GM18502 (cell line): ENCODE results near the gene PLPP3.

Experiments used
- ATAC-seq: cut with Tn5 transposase; IDR thresholded peaks from one replicate; pipeline ENCODE4 v1.9.1; 2021; ENCODE audit warnings: mild to moderate bottlenecking; ENCODE audit not compliant: unreplicated experiment, poor library complexity

The PLPP3 gene

DNA sequence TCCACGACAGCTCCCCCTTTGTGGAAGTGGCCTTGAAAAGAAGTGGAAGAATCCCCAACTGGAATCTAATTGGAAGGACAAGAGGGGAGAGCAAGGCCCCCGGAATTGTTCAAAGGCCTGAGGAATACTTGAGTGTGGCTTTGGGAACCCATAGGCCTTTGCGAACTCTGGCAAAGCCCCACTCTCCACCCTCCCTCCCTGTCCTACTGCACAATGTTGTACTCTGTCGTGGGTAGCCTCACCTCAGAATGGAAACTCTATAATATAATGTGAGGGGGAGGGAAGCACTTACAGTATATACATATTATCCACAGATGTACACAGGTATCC is 28.5 kb downstream of the PLPP3 start:
- ATAC-seq, result no peak

DNA sequence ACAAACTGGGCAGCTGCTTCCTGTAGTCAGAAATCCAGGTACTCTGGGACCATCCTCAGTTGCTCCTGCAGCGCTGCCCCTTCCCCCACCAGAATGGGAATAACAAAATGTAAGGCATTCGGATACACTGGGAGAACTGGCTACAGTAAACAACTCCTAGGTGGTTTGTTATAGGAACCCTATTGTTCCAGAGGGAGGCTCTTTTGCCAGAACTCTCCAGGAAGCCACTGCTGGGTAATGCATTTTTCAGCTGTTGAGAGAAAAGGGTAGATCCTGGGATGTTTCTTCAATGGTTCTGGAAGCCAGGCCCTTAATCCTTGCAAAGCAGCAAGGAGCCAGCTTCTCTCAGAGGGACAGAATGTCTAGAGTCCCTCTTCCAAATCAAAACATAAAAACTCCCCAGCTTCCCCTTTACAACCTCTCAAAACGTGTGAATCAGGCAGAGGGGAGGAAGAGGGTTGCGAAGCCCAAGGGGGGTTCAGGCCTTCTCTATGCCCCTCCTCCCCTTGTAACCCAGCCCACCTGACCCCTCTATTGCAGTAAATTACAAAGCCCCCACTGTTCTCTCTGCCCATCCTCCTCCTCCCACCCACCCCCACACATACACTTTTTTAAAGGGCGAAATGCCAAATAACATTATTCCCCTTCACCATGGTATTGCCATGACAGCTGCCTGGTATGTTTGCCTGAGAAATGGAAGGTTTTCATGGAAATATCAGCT is 29.1 kb downstream of the PLPP3 start:
- ATAC-seq, result no peak

DNA sequence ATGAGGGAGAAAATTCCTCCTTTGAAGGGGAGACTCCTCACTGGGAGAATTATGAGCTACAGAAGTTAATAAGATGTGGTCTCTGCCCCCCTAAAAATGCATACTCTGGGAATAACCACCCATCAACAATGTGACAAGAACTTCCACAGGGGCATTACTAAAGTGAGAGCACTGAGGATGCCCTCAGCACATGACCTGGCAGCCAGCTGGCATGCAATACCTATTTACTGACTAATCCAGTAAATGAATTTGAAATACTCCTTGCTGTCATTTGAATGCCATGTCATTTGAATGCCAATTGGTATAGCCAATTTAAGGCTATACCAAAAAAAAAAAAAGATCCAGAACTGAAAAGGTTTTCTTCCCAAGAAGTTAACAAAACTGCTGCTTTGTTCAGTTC is 30.8 kb downstream of the PLPP3 start:
- no peak for ATAC-seq

DNA sequence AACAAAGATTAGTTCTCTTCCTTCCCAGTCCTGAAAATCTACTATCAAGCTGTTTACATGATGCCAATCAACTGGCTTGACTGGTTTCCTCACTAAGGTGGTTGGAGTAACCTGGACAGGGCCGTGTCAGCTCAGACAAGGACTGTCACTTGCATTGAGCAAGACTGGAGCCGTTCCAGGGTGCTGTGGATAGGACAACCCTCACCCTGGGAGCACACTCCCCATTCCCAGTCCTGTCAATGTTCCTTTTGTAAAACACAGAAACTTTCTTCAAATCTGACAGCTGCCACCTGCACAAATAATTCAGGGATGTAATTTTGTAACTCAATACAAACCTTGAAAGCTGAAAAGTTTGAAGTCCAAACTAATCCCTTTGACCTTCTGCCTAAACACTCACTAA is 31.4 kb downstream of the PLPP3 start:
- ATAC-seq, result no peak

DNA sequence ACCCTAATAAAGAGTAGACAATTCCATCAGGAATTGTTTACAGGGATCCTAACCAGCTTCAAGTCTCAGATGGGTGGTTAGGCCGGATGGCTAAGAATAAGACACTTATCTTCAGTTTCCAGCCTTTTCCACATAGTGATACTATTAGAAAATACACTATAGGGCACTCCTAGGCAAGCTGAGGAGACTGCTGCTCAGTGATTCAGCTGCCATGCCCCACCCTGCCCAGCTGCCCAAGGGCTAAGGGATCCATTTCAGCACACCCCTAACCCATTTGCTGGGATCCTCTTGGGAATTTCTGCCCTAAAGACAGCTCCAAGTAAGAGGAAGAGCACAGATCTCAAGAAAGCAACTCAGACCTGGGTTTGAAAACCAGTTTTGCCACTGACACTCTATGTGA is 31.9 kb downstream of the PLPP3 start:
- no peak for ATAC-seq

DNA sequence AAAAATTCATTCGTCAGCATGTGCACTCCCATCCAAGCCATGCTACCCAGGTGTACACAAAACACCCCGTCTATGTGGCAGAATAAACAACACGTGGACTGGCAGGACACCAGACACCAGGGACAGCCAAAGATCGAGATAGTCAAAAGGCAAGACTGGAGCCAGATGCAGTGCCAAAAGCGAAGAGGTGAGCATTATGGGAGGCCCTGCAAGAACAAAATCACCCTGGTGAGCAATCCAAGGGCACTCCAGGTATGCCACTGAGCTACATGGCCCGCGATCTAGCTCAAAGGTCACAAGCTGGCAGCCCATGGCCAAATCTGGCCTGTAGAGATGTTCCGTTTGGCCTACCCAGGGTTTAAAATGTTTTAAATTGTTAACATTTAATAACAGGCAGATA is 33.7 kb downstream of the PLPP3 start:
- ATAC-seq, result no peak

DNA sequence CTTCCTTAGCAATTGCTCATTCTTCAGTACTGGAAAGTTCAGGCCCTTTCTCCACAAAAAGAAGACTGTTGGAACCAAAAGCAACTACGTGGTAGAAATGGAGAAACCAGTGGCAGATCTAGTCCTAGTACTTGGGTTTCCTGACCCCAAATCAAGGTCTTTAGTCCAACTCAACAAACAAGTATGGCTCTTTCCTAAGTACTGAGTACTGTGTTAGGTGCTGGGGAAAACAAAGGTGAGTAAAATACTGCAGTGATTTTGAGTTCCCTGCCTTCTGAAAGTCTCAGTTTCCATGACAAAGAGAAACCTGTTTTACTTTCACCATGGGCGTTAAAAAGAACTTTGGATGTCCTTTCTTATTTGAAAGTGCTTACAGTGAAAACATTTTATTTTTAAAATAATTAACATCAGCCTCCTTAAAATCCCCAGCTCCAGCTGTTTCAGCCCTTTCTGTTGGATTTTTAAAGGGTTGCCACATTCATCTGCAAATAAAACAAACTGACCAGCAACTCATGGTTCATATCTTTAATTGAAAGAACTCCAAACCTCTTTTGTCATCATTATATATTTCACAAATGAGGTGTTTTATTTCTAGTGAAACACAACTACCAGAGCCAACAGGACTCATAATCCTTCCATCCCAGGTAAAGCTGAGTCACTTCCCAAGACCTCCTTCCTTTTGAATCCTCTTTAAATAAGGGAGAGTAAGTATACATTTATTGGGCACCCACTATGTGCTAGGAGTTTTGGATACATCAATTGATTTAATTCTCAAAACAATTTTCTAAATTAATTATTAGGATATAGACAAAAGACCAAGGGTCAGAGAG is 35.4 kb downstream of the PLPP3 start:
- ATAC-seq, result no peak

DNA sequence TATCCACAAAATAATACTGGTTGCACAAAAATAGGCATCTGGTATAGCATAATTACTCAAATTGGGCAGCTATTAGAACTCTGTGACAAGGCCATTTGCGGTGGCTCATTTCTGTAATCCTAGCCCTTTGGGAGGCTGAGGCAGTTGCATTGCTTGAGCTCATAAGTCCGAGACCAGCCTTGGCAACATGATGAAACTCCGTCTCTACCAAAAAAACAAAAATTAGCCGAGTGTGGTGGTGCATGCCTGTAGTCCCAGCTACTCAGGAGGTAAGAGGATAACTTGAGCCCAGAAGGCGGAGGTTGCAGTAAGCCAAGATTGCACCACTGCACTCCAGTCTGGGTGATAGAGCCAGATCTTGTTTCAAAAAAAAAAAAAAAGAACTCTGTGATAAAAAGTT is 36.7 kb downstream of the PLPP3 start:
- ATAC-seq, result no peak

DNA sequence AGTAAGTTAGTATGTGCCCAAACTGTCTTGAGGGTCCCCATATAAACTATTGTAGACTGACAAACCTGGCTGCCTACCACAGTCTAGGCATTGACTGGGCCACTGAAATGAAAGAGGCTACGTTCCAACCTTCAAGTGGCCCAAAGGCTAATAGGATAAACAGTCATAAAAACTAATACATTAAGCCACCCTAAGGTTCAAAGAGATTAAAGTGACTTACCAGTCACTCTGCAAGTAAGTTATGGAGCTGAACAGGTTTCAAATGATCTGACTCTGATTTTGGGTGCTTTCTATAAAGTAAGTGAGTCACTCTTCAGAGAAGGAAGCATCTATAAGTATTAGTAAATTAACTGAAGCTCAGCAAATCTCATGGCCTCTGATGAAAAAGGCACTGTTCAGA is 38.0 kb downstream of the PLPP3 start:
- no peak for ATAC-seq

DNA sequence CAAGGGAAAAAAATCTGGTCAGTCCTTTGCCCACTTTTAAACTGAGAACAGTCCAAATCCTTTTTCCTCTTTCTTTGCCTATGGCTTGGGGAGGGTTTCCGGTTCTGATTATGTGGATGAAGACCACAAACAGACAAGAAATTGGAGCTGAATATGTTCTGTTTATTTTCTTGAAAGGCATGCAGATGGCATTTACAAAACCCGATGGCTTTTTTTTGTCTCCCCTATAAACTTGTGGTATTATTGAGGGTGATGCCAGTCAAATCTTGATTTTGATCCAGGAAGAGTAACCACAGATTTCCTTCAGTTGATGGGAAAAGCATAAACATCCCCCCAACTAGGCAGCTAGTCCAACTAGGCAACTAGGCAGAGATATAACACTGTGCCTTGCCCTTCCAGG is 38.9 kb downstream of the PLPP3 start:
- ATAC-seq, result no peak

DNA sequence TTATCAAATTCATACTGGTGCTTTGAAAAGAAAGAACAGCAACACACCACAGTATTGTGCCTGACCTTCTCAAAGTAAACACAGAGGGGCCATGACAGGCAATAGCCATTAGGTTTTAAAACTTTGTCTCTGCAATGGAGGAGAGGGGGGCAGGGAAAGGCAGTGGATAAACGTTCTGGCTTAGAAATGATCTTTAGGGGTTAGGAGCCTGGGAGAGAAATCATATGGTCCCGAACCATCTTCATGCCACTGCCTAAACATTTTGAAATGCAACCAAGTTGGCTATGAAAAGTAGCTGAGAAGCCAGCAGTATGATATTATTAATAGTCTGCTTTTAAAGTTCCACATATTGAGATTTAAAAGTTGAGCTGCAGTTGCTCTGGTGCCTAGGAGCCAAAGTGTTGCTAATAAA is 39.8 kb downstream of the PLPP3 start:
- no peak for ATAC-seq

DNA sequence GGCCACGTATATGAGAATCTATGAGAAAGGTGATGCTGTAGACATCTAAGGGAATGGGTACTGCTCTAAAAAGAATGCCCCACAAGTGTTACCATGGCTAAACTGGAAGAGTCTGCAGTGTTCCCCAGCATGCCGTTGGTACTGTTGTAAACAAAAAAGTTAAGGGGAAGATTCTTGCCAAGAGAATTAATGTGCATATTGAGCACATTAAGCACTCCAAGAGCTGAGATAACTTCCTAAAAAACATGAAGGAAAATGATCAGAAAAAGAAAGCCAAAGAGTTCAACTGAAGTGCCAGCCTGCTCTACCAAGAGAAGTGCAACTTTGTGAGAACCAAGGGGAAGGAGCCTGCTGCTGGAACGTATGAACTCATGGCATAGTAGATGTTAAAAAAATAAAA is 40.8 kb downstream of the PLPP3 start:
- ATAC-seq, result no peak

DNA sequence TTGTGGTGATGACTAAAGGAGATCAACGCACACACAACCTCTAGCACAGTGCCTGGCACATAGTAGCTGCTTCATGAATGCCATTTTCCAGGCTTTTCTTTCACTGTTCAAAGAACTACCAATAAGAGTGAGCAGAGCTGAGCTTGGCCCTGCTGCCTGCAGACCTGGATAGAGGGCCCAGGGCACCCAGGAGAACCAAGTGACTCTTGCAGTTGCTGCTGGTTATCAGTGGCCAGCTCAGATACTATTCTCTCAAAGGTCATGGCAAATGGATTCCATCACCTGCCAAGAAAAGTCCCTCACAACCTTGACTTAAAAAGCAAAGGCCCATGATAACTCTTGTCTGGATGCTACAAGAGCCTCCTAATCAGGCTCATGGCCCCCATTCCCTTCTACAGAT is 41.7 kb downstream of the PLPP3 start:
- ATAC-seq, result no peak

DNA sequence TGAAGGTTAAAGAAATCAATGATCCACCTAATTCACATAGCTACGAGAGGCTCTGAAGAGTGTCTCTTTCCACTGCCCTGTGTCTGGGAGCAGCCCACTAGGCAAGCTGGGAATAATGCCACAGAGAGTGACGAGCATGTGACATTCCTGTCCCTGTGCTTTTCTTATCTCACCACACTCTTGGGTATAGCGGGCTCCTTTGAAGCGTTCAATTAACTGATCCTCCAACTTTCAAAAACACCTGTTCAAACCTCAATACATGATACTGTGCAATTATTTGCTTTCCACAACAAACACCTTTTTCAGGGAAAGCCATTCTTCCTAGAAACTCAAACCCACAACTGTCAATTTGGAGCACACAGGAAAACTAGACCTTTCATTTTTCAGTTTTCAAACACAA is 43.4 kb downstream of the PLPP3 start:
- ATAC-seq, result no peak

DNA sequence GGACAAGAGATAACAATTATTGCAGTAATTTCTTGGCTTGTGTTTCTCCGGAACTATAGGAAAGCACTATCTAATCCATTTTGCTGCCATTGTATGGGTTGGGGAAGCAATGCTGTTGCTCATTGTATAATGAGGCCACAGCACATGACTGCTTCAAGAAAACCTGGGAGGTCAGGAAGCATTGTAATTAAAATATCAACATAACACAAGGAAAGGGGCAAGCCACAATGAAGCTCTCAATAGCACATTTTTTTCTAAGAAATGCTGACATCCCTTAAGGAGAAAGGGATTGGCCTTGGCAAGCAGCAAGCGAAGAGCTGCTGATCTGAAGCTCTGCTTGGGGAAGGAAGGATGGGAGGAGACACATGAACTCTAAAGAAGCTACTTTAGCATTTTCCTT is 44.0 kb downstream of the PLPP3 start:
- ATAC-seq, result no peak

DNA sequence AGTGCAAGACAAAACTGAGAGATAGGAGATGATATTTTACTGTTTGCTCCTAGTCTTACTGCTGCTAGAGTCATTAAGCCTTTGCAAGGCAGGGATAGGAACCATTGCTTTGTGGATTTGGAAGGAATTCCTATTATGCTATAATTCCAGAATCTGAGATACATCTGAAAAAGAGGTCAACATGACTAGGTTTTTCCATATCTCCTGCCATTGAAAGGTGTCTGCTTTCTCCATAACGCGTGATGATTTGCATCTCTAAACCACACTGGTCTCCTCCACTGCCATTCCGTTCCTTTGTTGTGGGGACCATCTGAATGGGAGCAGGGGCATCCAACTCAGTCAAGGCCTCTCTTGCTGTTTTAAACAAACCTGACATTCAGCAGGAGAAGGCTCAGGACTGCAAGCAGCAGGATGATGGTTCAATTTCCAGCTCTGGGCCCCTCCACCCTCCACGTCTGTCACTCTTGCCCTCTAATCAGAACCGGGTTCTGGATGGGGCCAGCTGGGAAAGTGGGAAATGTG is 45.2 kb downstream of the PLPP3 start:
- no peak for ATAC-seq

DNA sequence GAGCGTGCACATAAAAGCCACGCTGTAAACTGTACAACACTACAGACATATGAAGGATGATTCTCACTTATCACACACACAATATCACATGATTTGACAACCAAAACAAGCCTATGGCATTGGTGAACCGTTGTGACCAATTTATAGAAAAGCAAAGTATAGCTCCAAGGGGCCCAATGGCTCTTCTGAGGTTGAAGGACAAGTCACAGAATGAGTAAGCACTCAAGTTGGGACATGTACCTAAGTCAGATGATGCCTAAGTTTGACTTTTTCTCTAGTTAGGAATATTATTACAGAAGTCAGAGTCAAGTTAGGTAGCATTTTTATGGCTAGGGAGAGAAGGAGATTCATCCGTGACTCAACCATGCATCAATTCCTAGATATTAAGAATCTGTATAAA is 45.7 kb downstream of the PLPP3 start:
- peak; percentile 89 for ATAC-seq

DNA sequence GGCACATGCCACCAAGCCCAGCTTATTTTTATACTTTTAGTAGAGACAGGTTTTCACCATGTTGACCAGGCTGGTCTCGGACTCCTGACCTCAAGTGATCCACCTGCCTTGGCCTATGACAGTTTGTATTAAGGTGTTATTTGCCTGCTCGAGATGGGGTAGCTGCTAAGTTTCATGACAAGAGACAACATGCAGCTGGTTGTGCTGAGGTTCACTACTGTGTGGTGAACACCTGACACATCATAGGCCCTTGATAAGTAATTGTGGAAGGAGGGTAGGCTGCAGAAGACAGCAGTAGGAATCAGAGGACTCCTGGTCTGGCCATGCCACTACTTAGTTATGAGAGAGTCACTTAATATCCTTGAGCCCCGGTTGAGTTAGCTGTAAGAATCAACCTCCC is 46.2 kb downstream of the PLPP3 start:
- ATAC-seq, result peak; percentile 18

DNA sequence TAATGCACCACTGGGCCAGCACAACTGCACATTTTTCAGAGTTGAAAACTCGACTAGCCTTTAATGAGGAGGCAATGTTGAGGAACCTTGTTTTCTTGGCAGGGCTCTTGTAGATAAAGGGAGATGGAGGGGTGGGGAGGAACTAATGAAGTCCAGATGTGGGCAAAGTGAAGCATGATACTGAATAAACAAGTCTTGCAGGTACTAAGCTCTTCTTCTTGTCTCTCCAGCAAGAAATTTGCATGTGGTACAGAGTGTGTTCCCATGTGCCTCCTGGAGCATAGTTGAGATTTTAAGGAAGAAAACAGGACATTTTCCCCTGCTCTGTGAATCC is 47.0 kb downstream of the PLPP3 start:
- no peak for ATAC-seq

DNA sequence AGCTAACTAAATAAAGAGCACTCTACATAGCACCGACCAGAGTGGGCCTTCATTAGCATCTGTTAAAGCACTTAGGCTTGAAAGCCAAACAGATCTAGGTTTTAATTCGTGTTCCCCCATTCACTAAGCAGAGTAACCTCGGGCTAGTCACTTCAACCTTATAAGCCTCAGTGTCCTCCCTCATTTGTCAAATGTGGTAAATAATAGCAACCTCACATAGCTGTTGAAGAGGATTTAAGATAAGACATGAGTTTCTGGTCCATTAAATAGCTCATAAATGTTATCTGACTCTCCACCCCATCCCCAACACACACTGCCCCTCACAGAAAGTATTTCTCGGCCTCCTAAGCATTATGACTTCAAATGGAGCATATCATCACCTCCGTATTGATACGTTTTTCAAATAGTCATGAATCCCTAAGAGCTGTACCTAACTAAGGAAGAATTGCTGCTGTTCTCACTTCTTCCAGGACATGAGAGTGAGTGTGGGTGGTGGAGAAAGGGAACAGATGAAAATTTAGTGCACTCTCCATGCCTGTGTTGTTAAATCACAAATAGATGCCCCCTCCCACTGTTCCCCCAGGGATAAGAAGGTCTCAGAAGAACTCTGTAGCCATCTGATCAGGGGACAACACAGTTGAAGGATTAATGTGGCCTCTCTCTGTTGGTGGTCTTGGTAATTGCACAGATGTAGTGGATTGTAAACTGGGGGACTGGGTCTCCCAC is 47.6 kb downstream of the PLPP3 start:
- no peak for ATAC-seq

DNA sequence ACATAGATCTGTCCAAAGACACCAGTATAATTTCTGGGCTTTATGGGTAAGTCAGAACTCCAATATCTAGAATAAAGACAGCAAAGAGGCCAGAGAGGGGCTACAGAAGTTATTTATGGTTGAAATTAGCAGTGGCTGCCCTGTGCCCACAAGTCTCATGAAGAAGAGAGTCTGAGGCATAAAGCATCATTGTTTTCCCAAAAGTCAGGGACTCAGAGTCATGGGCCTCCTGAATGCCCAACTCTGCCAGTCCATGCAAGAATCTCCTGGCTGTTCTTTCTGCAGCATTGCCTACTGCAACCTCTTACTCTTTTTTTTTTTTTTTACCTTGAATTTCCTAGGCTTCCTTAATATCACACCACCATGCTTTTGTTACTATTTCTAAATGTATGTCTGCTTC is 49.6 kb downstream of the PLPP3 start:
- no peak for ATAC-seq
